HuH-7 (cell line): ENCODE measurements around the gene CCDC6.
"Not testable (repeated sequence)": the region's sequence is repeated elsewhere in the genome, so short reads cannot be mapped to it uniquely, and the experiment has no call there.

ENCODE experiments used
- DNase-seq: peaks from one replicate; pipeline ENCODE4 v3.0.0; 2011; ENCODE audit warnings: low spot score

CCDC6 gene

GRCh38 chr10:59809644-59809974, 96.7 kb downstream of the CCDC6 start:
- no peak for DNase-seq

GRCh38 chr10:59808896-59809643, 97.3 kb downstream of the CCDC6 start:
- peak; percentile 51 for DNase-seq

GRCh38 chr10:59807629-59808620, 98.4 kb downstream of the CCDC6 start:
- DNase-seq: no peak

GRCh38 chr10:59805014-59805413, 101.3 kb downstream of the CCDC6 start:
- DNase-seq: peak; percentile 17

GRCh38 chr10:59804220-59804619, 102.1 kb downstream of the CCDC6 start:
- no peak for DNase-seq

- DNase-seq: no peak
These were observed 102.6 kb downstream of the CCDC6 start for GRCh38 chr10:59803714-59804113.

GRCh38 chr10:59801171-59801570, 105.2 kb downstream of the CCDC6 start:
- no peak for DNase-seq

GRCh38 chr10:59799421-59799820, 106.9 kb downstream of the CCDC6 start:
- DNase-seq: no peak

- DNase-seq: no peak
These were observed 112.4 kb downstream of the CCDC6 start for GRCh38 chr10:59793919-59794318.

- DNase-seq: no peak
These were observed 113.5 kb downstream of the CCDC6 start for GRCh38 chr10:59792812-59793211.

GRCh38 chr10:59791601-59792000, 114.8 kb downstream of the CCDC6 start:
- DNase-seq: no peak

GRCh38 chr10:59790080-59790479, 116.3 kb downstream of the CCDC6 start:
- DNase-seq: not testable (repeated sequence)

- not testable (repeated sequence) for DNase-seq
These were observed 117.4 kb downstream of the CCDC6 start for GRCh38 chr10:59788914-59789313.

- DNase-seq: not testable (repeated sequence)
These were observed 119.3 kb downstream of the CCDC6 start for GRCh38 chr10:59787032-59787431.

- not testable (repeated sequence) for DNase-seq
These were observed 120.9 kb downstream of the CCDC6 start for GRCh38 chr10:59785476-59785875.

- no peak for DNase-seq
These were observed 124.8 kb downstream of the CCDC6 start for GRCh38 chr10:59781511-59781910.

- no peak for DNase-seq
These were observed 126.4 kb downstream of the CCDC6 start for GRCh38 chr10:59779756-59780533.

- no peak for DNase-seq
These were observed 131.9 kb downstream of the CCDC6 start for GRCh38 chr10:59774451-59774850.

- DNase-seq: no peak
These were observed 133.3 kb downstream of the CCDC6 start for GRCh38 chr10:59773088-59773487.

- DNase-seq: no peak
These were observed 135.1 kb downstream of the CCDC6 start for GRCh38 chr10:59771162-59771807.

GRCh38 chr10:59770689-59771088, 135.7 kb downstream of the CCDC6 start:
- DNase-seq: no peak

GRCh38 chr10:59762505-59762904, 143.9 kb downstream of the CCDC6 start:
- no peak for DNase-seq
